OCI-LY7 (cell line): ENCODE data around the gene CPA1. TPM values are rescaled to one million over a fixed set of nuclear protein-coding genes. Genes with fewer than 3 reads are reported as not detected.

Experiments used
- BruUV-seq: library from RNA; stranded (reverse); fragments of 400-500 nt; replicated peaks from 2 replicates; lab custom pipeline; 2021; lab: Mats Ljungman, UMichigan
- CTCF ChIA-PET: fragments of 300-600 bp; sonication (Branson Sonifier 250); formaldehyde crosslinking; loops from one replicate; lab custom pipeline; 2022; ENCODE audit warnings: antibody characterized with exemption; ENCODE audit not compliant: unreplicated experiment; lab: Charles Lee
- POLR2A ChIA-PET: fragments of 300-600 bp; sonication (Branson Sonifier 250); formaldehyde crosslinking; loops from one replicate; lab custom pipeline; 2022; ENCODE audit warnings: antibody characterized with exemption; lab: Charles Lee
- DNase-seq: peaks from one replicate; pipeline ENCODE4 v3.0.0-alpha.2; 2015; ENCODE audit warnings: low spot score
- H2AFZ ChIP-seq: fragments of 200-600 bp; sonication (generic), shearing (Covaris generic); 2 replicates; pipeline ENCODE4 v1.6.1; 2014; ENCODE audit warnings: mild to moderate bottlenecking, antibody characterized with exemption, low read length, moderate library complexity
- H3K27ac ChIP-seq: fragments of 200-600 bp; sonication (generic); 2 replicates; pipeline ENCODE4 v1.5.1; 2014; ENCODE audit warnings: mixed run types, low read depth, mild to moderate bottlenecking, moderate library complexity, low read length, inconsistent platforms; ENCODE audit not compliant: poor library complexity, severe bottlenecking
- H3K36me3 ChIP-seq: fragments of 200-600 bp; sonication (generic); 2 replicates; pipeline ENCODE4 v1.6.1; 2014; ENCODE audit warnings: mild to moderate bottlenecking, antibody characterized with exemption, low read length, moderate library complexity, mixed read lengths; ENCODE audit not compliant: insufficient read depth
- H3K4me1 ChIP-seq: fragments of 200-600 bp; sonication (generic); 2 replicates; pipeline ENCODE4 v1.5.1; 2014; ENCODE audit warnings: mild to moderate bottlenecking, low read length; ENCODE audit not compliant: insufficient read depth, poor library complexity, severe bottlenecking
- H3K4me2 ChIP-seq: fragments of 200-600 bp; sonication (generic); 2 replicates; pipeline ENCODE4 v1.6.1; 2014; ENCODE audit warnings: mild to moderate bottlenecking, low read length
- H3K4me3 ChIP-seq: fragments of 200-600 bp; sonication (generic); 2 replicates; pipeline ENCODE4 v1.5.1; 2014; ENCODE audit warnings: mild to moderate bottlenecking, low read depth, low read length; ENCODE audit not compliant: poor library complexity, severe bottlenecking
- H3K79me2 ChIP-seq: fragments of 200-600 bp; sonication (generic); 2 replicates; pipeline ENCODE4 v1.6.1; 2016; ENCODE audit warnings: low read depth, mild to moderate bottlenecking, low read length, moderate library complexity, mixed read lengths; ENCODE audit not compliant: insufficient read depth
- H3K9me2 ChIP-seq: fragments of 200-600 bp; sonication (generic); 2 replicates; pipeline ENCODE4 v1.6.1; 2016; ENCODE audit warnings: mild to moderate bottlenecking, low read length, mixed read lengths; ENCODE audit not compliant: insufficient read depth
- H3K9me3 ChIP-seq: fragments of 200-600 bp; sonication (generic); 2 replicates; pipeline ENCODE4 v1.6.1; 2014; ENCODE audit warnings: mild to moderate bottlenecking, mixed run types, low read length, mixed read lengths
- H4K20me1 ChIP-seq: fragments of 200-600 bp; sonication (generic); 2 replicates; pipeline ENCODE4 v1.6.1; 2014; ENCODE audit warnings: mild to moderate bottlenecking, antibody characterized with exemption, low read length, moderate library complexity, mixed read lengths; ENCODE audit not compliant: insufficient read depth
- EZH2phosphoT487 ChIP-seq: fragments of 200-600 bp; sonication (generic); IDR thresholded peaks from 2 replicates; pipeline ENCODE4 v1.6.1; 2018; ENCODE audit warnings: low read depth, borderline replicate concordance, mild to moderate bottlenecking, mixed run types, antibody characterized with exemption, low read length, moderate library complexity, mixed read lengths
- intact Hi-C: fragments of 100-400 bp; cut with micrococcal nuclease; formaldehyde crosslinking; loops from one replicate; pipeline ENCODE4 v1.10.0; 2022; ENCODE audit not compliant: unreplicated experiment
- total RNA-seq, 2 experiments: library from RNA; depleted of rRNA in 1 of 2; stranded (reverse); fragments of >200 nt in 1 of 2; shearing (Covaris generic) in 1 of 2; gene quantifications; 2 replicates each; pipeline ENCODE4 v1.2.3, GENCODE V29; 2014 to 2022
- TF ChIP-seq, protein P1 (sequence below): fragments of 200-600 bp; sonication (generic); conservative IDR thresholded peaks from 2 replicates; pipeline ENCODE4 v1.5.1; 2014; ENCODE audit warnings: mild to moderate bottlenecking, antibody characterized with exemption, low read length, moderate library complexity, mixed read lengths

The CPA1 gene
- total RNA-seq, 2 experiments from 2014 or later: not detected

DNA sequence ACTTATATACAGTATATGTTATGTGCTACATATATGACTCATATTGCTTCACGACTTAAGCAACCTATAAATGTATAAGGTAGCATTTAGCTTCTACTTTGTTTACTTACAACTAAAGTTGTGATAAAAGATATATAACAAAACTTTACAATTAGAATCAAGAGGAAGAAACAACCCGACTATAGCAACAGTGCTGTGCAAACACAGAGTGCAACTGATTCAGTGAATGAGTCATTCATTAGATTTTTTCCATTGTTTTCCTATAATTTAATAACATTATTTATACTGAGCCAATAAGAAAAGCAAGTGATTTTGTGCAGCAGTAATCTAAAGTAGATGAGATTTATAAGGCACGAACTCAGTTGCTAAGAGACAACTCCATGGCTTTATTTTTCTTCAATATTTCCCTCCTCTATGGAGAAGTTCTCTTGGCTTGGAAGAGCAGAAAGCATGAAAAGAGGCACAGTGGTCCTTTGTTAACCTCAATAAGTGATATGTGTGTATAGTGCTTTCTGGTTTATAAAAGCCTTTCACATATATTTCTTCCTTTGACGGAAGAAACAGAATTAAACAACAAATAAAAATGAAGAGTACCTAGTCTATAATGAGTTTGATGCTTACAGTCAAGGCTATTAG lies 40.8 kb downstream of the CPA1 start:
- CTCF ChIA-PET: no interaction called here
- intact Hi-C loops: no loop called here

DNA sequence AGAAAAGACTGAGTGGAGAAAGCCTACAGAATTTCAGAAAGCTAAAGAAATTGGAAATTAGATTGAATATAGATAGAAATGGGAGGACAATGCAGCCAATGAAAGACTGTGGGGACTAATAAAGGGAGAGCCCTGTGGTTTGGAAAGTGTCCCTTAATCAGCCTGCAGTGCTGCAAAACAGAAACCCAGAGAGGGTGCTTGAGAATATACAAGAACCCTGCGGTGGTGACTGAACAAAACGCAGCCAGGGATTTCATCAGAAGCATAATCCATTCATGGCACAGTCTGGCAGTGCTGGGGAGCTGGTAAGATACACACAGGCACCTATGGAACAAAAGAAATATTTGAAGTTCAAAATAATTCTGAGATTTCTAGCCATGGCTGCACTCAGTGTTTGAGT lies 41.4 kb downstream of the CPA1 start:
- H3K36me3 ChIP-seq: peaks cover 13% of the 10 kb centered on the region; the same call in 1 of the 2 replicates
- ChIA-PET CTCF (no interaction called here), POLR2A (interaction anchor here (0.7 kb wide), 1 partner anchor 451 kb away, joined by 3 read pairs; no protein-coding TSS in a partner anchor)
- H3K4me1 ChIP-seq: no peaks in the 10 kb centered on the region
- no peak overlapping the region for H2AFZ ChIP-seq
- intact Hi-C loops: no loop called here
- H3K4me3 ChIP-seq: no peak overlapping the region
- TF ChIP-seq, protein P1, sequence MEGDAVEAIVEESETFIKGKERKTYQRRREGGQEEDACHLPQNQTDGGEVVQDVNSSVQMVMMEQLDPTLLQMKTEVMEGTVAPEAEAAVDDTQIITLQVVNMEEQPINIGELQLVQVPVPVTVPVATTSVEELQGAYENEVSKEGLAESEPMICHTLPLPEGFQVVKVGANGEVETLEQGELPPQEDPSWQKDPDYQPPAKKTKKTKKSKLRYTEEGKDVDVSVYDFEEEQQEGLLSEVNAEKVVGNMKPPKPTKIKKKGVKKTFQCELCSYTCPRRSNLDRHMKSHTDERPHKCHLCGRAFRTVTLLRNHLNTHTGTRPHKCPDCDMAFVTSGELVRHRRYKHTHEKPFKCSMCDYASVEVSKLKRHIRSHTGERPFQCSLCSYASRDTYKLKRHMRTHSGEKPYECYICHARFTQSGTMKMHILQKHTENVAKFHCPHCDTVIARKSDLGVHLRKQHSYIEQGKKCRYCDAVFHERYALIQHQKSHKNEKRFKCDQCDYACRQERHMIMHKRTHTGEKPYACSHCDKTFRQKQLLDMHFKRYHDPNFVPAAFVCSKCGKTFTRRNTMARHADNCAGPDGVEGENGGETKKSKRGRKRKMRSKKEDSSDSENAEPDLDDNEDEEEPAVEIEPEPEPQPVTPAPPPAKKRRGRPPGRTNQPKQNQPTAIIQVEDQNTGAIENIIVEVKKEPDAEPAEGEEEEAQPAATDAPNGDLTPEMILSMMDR: no peak
- TF ChIP-seq EZH2phosphoT487: no peak
- H3K27ac ChIP-seq: no peak overlapping the region
- H3K4me2 ChIP-seq: no peak overlapping the region
- H4K20me1 ChIP-seq: no peaks in the 10 kb centered on the region
- no peaks in the 10 kb centered on the region for H3K79me2 ChIP-seq
- no TSS peak for BruUV-seq
- no peaks in the 10 kb centered on the region for H3K9me3 ChIP-seq
- H3K9me2 ChIP-seq: no peaks in the 10 kb centered on the region
- DNase-seq: no peak

More for the DNA sequence above, 40.8 kb downstream of the CPA1 start:
- Histone ChIP-seq H2AFZ (no peak overlapping the region), H3K79me2 (no peaks in the 10 kb centered on the region), H3K4me1 (no peaks in the 10 kb centered on the region), H4K20me1 (no peaks in the 10 kb centered on the region), H3K4me2 (no peak overlapping the region), H3K27ac (no peak overlapping the region), H3K36me3 (peaks cover 7% of the 10 kb centered on the region; the same call in 1 of the 2 replicates), H3K4me3 (no peak overlapping the region), H3K9me3 (no peaks in the 10 kb centered on the region), H3K9me2 (no peaks in the 10 kb centered on the region)
- TF ChIP-seq, protein P1: no peak
- TF ChIP-seq EZH2phosphoT487: no peak
- POLR2A ChIA-PET: interaction anchor here (0.7 kb wide), 1 partner anchor 450 kb away, joined by 3 read pairs; no protein-coding TSS in a partner anchor
- DNase-seq: no peak
- no TSS peak for BruUV-seq

DNA sequence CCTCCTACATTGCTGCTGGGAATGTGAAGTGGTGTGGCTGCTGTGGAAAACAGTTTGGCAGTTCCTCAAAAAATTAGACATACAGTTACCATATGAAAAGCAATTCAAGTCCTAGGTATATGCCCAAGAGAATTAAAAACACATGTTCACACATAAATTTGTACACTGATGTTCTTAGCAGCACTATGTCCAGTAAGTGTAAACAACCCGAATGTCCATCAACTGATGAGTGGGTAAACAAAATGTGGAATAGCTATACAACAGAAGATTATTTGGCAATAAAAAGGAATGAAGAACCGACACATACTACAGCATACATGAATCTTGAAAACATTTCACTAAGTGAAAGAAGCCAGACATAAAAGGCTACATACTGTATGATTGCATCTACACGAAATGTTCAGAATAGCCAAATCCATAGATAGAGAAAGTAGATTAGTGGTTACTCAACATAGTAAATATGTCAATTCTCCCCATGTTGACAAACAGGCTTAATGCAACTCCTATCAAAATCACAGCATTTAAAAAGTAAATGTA lies 43.3 kb downstream of the CPA1 start:
- no TSS peak for BruUV-seq
- no peak overlapping the region for H3K4me3 ChIP-seq
- no peak for DNase-seq
- H3K9me2 ChIP-seq: no peaks in the 10 kb centered on the region
- H3K36me3 ChIP-seq: peaks cover 21% of the 10 kb centered on the region; the same call in 1 of the 2 replicates
- H3K9me3 ChIP-seq: no peaks in the 10 kb centered on the region
- H4K20me1 ChIP-seq: no peaks in the 10 kb centered on the region
- no peak overlapping the region for H2AFZ ChIP-seq
- no peaks in the 10 kb centered on the region for H3K4me1 ChIP-seq
- CTCF ChIA-PET: no interaction called here
- intact Hi-C loops: no loop called here
- TF ChIP-seq EZH2phosphoT487: no peak
- TF ChIP-seq, protein P1: no peak
- POLR2A ChIA-PET: interaction anchor here (0.7 to 1.8 kb wide), 3 partner anchors 16 to 239 kb away, joined by 3 to 8 read pairs (median 4); partner anchors contain the start of gene CEP41
- no peak overlapping the region for H3K4me2 ChIP-seq
- no peak overlapping the region for H3K27ac ChIP-seq
- H3K79me2 ChIP-seq: no peaks in the 10 kb centered on the region
